H1 (cell line): ENCODE measurements around the gene EEF1G. TPM values are rescaled to one million over a fixed set of nuclear protein-coding genes. Genes with fewer than 3 reads are reported as not detected.

Experiments
- CTCF ChIA-PET: fragments of 300-600 bp; sonication (Branson Sonifier 250); formaldehyde crosslinking; loops from one replicate; lab custom pipeline; 2021; ENCODE audit not compliant: partially characterized antibody; lab: Charles Lee
- POLR2A ChIA-PET: fragments of 300-600 bp; sonication (Branson Sonifier 250); formaldehyde crosslinking; loops from one replicate; lab custom pipeline; 2021; ENCODE audit warnings: inconsistent platforms; ENCODE audit not compliant: partially characterized antibody; lab: Charles Lee
- DNase-seq, 2 experiments: peaks; one replicate each; pipeline versions ENCODE4 v3.0.0 to v3.0.0-alpha.2; 2010 to 2022; ENCODE audit warnings: low spot score in 2 of 2, low read depth in 1 of 2, mixed read lengths in 1 of 2
- FAIRE-seq: peaks from 2 replicates; lab custom pipeline; 2011; peaks lifted over from hg19 to GRCh38; lab: Jason Lieb, UNC
- H2AFZ ChIP-seq: 2 replicates; pipeline ENCODE4 v1.8.1; 2012; ENCODE audit warnings: low read length, inconsistent platforms
- H2AK5ac ChIP-seq: 2 replicates; pipeline ENCODE4 v1.6.1; 2013; ENCODE audit warnings: low read depth, low read length
- H2BK120ac ChIP-seq: replicated peaks from 2 replicates; pipeline ENCODE3; 2013; ENCODE audit warnings: low read depth, low read length, inconsistent platforms
- H2BK12ac ChIP-seq: 2 replicates; pipeline ENCODE4 v1.6.1; 2013; ENCODE audit warnings: low read depth, low read length
- H2BK15ac ChIP-seq: 2 replicates; pipeline ENCODE4 v1.6.1; 2013; ENCODE audit warnings: low read length
- H2BK20ac ChIP-seq: 2 replicates; pipeline ENCODE4 v1.6.1; 2013; ENCODE audit warnings: low read length
- H2BK5ac ChIP-seq: 2 replicates; pipeline ENCODE4 v1.6.1; 2013; ENCODE audit warnings: low read depth, low read length
- H3K14ac ChIP-seq: 2 replicates; pipeline ENCODE4 v1.6.1; 2013; ENCODE audit warnings: inconsistent platforms; ENCODE audit not compliant: insufficient read length
- H3K18ac ChIP-seq: 2 replicates; pipeline ENCODE4 v1.6.1; 2013; ENCODE audit warnings: low read length; ENCODE audit errors: extremely low read depth
- H3K23ac ChIP-seq: 2 replicates; pipeline ENCODE4 v1.6.1; 2013; ENCODE audit warnings: inconsistent platforms; ENCODE audit not compliant: insufficient read length
- H3K23me2 ChIP-seq: 2 replicates; pipeline ENCODE4 v1.6.1; 2013; ENCODE audit warnings: low read depth, low read length
- H3K27ac ChIP-seq: 2 replicates; pipeline ENCODE4 v1.6.1; 2011; ENCODE audit warnings: low read depth, low read length, inconsistent platforms
- H3K27me3 ChIP-seq, 4 experiments: replicated peaks in 1 of 4; 1 replicate in 1 of 4; 2 replicates in 3 of 4; pipeline versions ENCODE4 v1.6.1 to v1.8.1; 2011 to 2013; ENCODE audit warnings: low read length in 3 of 4, mild to moderate bottlenecking in 3 of 4, inconsistent platforms in 2 of 4, mixed read lengths in 2 of 4, moderate library complexity in 1 of 4; ENCODE audit not compliant: control insufficient read depth in 3 of 4, insufficient read depth in 3 of 4; ENCODE audit errors: extremely low read depth in 1 of 4
- H3K36me3 ChIP-seq, 4 experiments: 2 replicates each; pipeline versions ENCODE4 v1.6.1 to v1.8.1; 2011 to 2013; ENCODE audit warnings: mild to moderate bottlenecking in 4 of 4, low read length in 3 of 4, moderate library complexity in 2 of 4, control low read depth in 1 of 4, inconsistent platforms in 1 of 4; ENCODE audit not compliant: insufficient read depth in 4 of 4, control insufficient read depth in 2 of 4
- H3K4ac ChIP-seq: replicated peaks from 2 replicates; pipeline ENCODE3; 2013; ENCODE audit warnings: low read length, low read depth, mixed read lengths, inconsistent platforms; ENCODE audit not compliant: insufficient read length
- H3K4me1 ChIP-seq, 4 experiments: replicated peaks in 1 of 4; 1 replicate in 1 of 4; 2 replicates in 3 of 4; pipeline versions ENCODE4 v1.6.1 to v1.8.1; 2011 to 2013; ENCODE audit warnings: low read length in 3 of 4, inconsistent platforms in 2 of 4, mixed read lengths in 1 of 4; ENCODE audit not compliant: insufficient read depth in 4 of 4, control insufficient read depth in 3 of 4
- H3K4me2 ChIP-seq, 2 experiments: 2 replicates each; pipeline versions ENCODE4 v1.6.1 to v1.8.1; 2011 to 2013; ENCODE audit warnings: low read depth in 2 of 2, low read length in 2 of 2, control low read depth in 1 of 2, inconsistent platforms in 1 of 2, mild to moderate bottlenecking in 1 of 2; ENCODE audit not compliant: insufficient read depth in 1 of 2
- H3K4me3 ChIP-seq, 4 experiments: fragments of 200-600, 300-600 bp in 1 of 4; sonication (generic), shearing (Covaris generic), sonication (Bioruptor Twin) in 1 of 4; 2 replicates each; pipeline versions ENCODE4 v1.5.1 to v1.8.1; 2011 to 2016; ENCODE audit warnings: low read length in 4 of 4, low read depth in 3 of 4, control low read depth in 2 of 4, inconsistent platforms in 2 of 4, mild to moderate bottlenecking in 2 of 4, mixed read lengths in 1 of 4, moderate library complexity in 1 of 4; ENCODE audit not compliant: insufficient read depth in 2 of 4; ENCODE audit errors: extremely low read depth in 1 of 4
- H3K56ac ChIP-seq: replicated peaks from 2 replicates; pipeline ENCODE3; 2013; ENCODE audit warnings: low read depth, mild to moderate bottlenecking, mixed read lengths, low read length, inconsistent platforms; ENCODE audit not compliant: insufficient read length
- H3K79me1 ChIP-seq: 2 replicates; pipeline ENCODE4 v1.6.1; 2013; ENCODE audit warnings: low read depth, low read length, control low read depth
- H3K79me2 ChIP-seq, 2 experiments: 2 replicates each; pipeline versions ENCODE4 v1.6.1 to v1.8.1; 2012 to 2013; ENCODE audit warnings: low read length in 2 of 2, mild to moderate bottlenecking in 2 of 2, inconsistent platforms in 1 of 2; ENCODE audit not compliant: insufficient read depth in 2 of 2, control insufficient read depth in 1 of 2
- H3K9ac ChIP-seq, 4 experiments: replicated peaks in 1 of 4; 1 replicate in 1 of 4; 2 replicates in 3 of 4; pipeline versions ENCODE4 v1.6.1 to v1.8.1; 2011 to 2013; ENCODE audit warnings: low read depth in 3 of 4, low read length in 3 of 4, control low read depth in 2 of 4, mild to moderate bottlenecking in 2 of 4, moderate library complexity in 2 of 4, inconsistent platforms in 1 of 4; ENCODE audit errors: extremely low read depth in 1 of 4
- H3K9me3 ChIP-seq, 2 experiments: 2 replicates each; pipeline versions ENCODE4 v1.6.1 to v1.8.1; 2012 to 2013; ENCODE audit warnings: mild to moderate bottlenecking in 2 of 2, moderate library complexity in 2 of 2, control low read depth in 1 of 2, inconsistent platforms in 1 of 2, low read depth in 1 of 2, low read length in 1 of 2, mixed read lengths in 1 of 2; ENCODE audit not compliant: insufficient read depth in 2 of 2
- H4K20me1 ChIP-seq, 2 experiments: replicated peaks in 1 of 2; 2 replicates each; pipeline versions ENCODE3 to v1.8.1; 2011 to 2013; ENCODE audit warnings: inconsistent platforms in 2 of 2, low read length in 2 of 2, mild to moderate bottlenecking in 1 of 2; ENCODE audit not compliant: insufficient read depth in 2 of 2, control insufficient read depth in 1 of 2
- H4K5ac ChIP-seq: 2 replicates; pipeline ENCODE4 v1.6.1; 2013; ENCODE audit warnings: low read length, low read depth, mixed read lengths, inconsistent platforms; ENCODE audit not compliant: insufficient read length
- H4K8ac ChIP-seq: 2 replicates; pipeline ENCODE4 v1.8.0; 2013; ENCODE audit warnings: mild to moderate bottlenecking, moderate library complexity, low read length, inconsistent platforms; ENCODE audit not compliant: insufficient read depth; ENCODE audit errors: extremely low read depth
- H4K91ac ChIP-seq: replicated peaks from 2 replicates; pipeline ENCODE3; 2013; ENCODE audit warnings: low read length, mixed read lengths, inconsistent platforms; ENCODE audit not compliant: insufficient read length
- EZH2 ChIP-seq: fragments of 200-600 bp; sonication (generic); IDR thresholded peaks from 2 replicates; pipeline ENCODE4 v1.7.1; 2012; ENCODE audit warnings: low read depth, mild to moderate bottlenecking, moderate library complexity, low read length, inconsistent platforms; ENCODE audit not compliant: severe bottlenecking
- JUN ChIP-seq: IDR thresholded peaks from 2 replicates; pipeline ENCODE4 v1.6.1; 2011; ENCODE audit warnings: low read depth, mild to moderate bottlenecking, improper control_type of control experiment, low read length
- JUND ChIP-seq: IDR thresholded peaks from 2 replicates; pipeline ENCODE4 v1.6.1; 2011; ENCODE audit warnings: mild to moderate bottlenecking, improper control_type of control experiment, low read length
- KDM1A ChIP-seq: fragments of 200-600, 300-600 bp; sonication (generic); IDR thresholded peaks from 2 replicates; pipeline ENCODE4 v1.7.1; 2016; ENCODE audit warnings: mild to moderate bottlenecking, low read length, borderline replicate concordance
- PHF8 ChIP-seq: fragments of 200-600 bp; sonication (generic); conservative IDR thresholded peaks from 2 replicates; pipeline ENCODE4 v1.7.1; 2012; ENCODE audit warnings: low read depth, mild to moderate bottlenecking, inconsistent platforms, low read length, moderate library complexity
- POLR2AphosphoS5 ChIP-seq: IDR thresholded peaks from 2 replicates; pipeline ENCODE4 v1.6.1; 2011; ENCODE audit warnings: low read depth, low read length
- RFX5 ChIP-seq: IDR thresholded peaks from 2 replicates; pipeline ENCODE4 v1.6.1; 2011; ENCODE audit warnings: low read depth, low read length, improper control_type of control experiment, borderline replicate concordance
- RNF2 ChIP-seq: fragments of 200-900, 300-1000 bp; sonication (generic); IDR thresholded peaks from 2 replicates; pipeline ENCODE4 v1.7.1; 2016; ENCODE audit warnings: borderline replicate concordance, low read depth, mild to moderate bottlenecking, antibody characterized with exemption, low read length; ENCODE audit not compliant: poor library complexity, severe bottlenecking; ENCODE audit errors: missing control alignments
- SIX5 ChIP-seq: IDR thresholded peaks from 2 replicates; pipeline ENCODE4 v1.6.1; 2011; ENCODE audit warnings: mild to moderate bottlenecking, low read depth, low read length
- TBP ChIP-seq: IDR thresholded peaks from 2 replicates; pipeline ENCODE4 v1.6.1; 2011; ENCODE audit warnings: low read depth, low read length, improper control_type of control experiment
- TEAD4 ChIP-seq: IDR thresholded peaks from 2 replicates; pipeline ENCODE4 v1.6.1; 2012; ENCODE audit warnings: low read depth, low read length, inconsistent platforms, mixed read lengths
- WGBS, 2 experiments: shearing (Covaris generic) in 1 of 2; methylation state at CpG; one replicate each; pipeline versions ENCODE4 v1.1.6 to v1.1.7; 2013 to 2015; ENCODE audit warnings: low lambda C conversion rate in 2 of 2, mixed read lengths in 2 of 2, inconsistent platforms in 1 of 2, low coverage in 1 of 2, missing lambda C conversion rate in 1 of 2; ENCODE audit not compliant: insufficient replicate concordance in 2 of 2, insufficient coverage in 1 of 2, insufficient read length in 1 of 2; ENCODE audit errors: extremely low coverage in 1 of 2, missing lambda C conversion rate in 1 of 2; 5-methylcytosine and 5-hydroxymethylcytosine counted together
- polyA plus RNA-seq, 7 experiments: library from polyadenylated mRNA; depleted of rRNA in 3 of 7; stranded (reverse) in 5 of 7; unstranded in 2 of 7; fragments of >200 nt in 5 of 7; fragments of 200-250 nt in 2 of 7; gene quantifications; 1 replicate in 5 of 7; 2 replicates in 1 of 7; 4 replicates in 1 of 7; pipeline versions ENCODE4 v1.2.1 to v1.2.3, GENCODE V29; 2011 to 2013; ENCODE audit warnings: missing spikeins in 2 of 7, mixed read lengths in 2 of 7
- total RNA-seq: library from RNA; stranded (reverse); fragmentation: NEBNext Ultra II Directional; extraction: Animal tissue kit (Norgen Biotek cat#: 25700); gene quantifications from 2 replicates; pipeline ENCODE4 v1.2.1, GENCODE V29; 2021
- TF ChIP-seq, protein P1 (sequence below): IDR thresholded peaks from 2 replicates; pipeline ENCODE4 v1.6.1; 2012; ENCODE audit warnings: inconsistent platforms

The EEF1G gene
- total and polyA plus RNA-seq, 2 of the 8 experiments (the other 6 are each of a cell fraction or from before 2014, with no cell fraction given): 1,627 to 1,996 TPM

DNA sequence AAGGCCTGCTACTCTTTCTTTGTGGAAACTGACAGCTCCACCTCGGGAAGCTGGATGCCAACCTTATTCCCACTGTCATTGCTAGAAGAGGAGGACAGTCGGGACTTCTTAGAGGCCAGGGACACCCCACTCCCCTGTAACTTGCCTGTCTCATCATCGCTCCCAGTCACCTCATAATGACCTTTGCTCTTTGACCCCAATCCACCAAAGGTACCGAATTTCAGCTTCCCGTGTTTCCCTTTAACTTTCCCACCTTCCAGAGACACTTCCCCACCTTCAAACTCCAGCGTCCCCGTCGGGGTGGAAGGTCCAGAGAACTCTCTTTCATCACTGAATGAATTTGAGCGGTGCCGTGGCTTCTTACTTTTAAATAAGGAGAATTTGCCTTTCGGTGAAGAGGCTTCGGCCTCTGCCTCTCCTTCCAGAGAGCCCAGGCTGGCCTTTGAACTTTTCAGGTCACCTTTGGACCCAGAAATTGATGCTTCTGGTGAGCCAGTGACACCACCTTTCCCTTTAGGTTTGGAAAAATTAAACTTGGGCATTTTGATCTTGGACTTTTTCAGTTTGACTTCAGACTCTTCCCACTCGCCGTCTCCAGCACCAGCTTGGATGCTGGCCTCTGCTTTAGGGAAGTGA is 56.8 kb downstream of the EEF1G start:
- no peaks in the 10 kb centered on the region for H3K79me2 ChIP-seq
- WGBS, 2 experiments: 92% methylated on average over 14 of the region's 14 CpGs; no CpG with 5 or more reads in 1 of the 2 experiments
- no peak overlapping the region for H3K4ac ChIP-seq
- peaks cover 0 to 5% of the 10 kb centered on the region in 2 experiments; a peak in 1 of 4 replicates for H3K9me3 ChIP-seq
- H3K23ac ChIP-seq: no peak overlapping the region
- no peak overlapping the region for H2BK20ac ChIP-seq
- ChIA-PET CTCF (interaction anchor here (0.6 to 2.2 kb wide), 6 partner anchors 11 to 122 kb away, joined by 3 to 6 read pairs (median 5); no protein-coding TSS in a partner anchor), POLR2A (no interaction called here)
- DNase-seq: no peak
- no peak overlapping the region for H3K14ac ChIP-seq
- no peak overlapping the region for H2AK5ac ChIP-seq
- no peaks in the 10 kb centered on the region for H4K20me1 ChIP-seq
- no peak overlapping the region for H3K27ac ChIP-seq
- no peak overlapping the region for H2BK5ac ChIP-seq
- no peak overlapping the region for H4K8ac ChIP-seq
- no peak overlapping the region for H3K4me3 ChIP-seq
- no peak overlapping the region for H2BK12ac ChIP-seq
- H3K27me3 ChIP-seq: no peaks in the 10 kb centered on the region
- no peaks in the 10 kb centered on the region for H3K79me1 ChIP-seq
- no peak overlapping the region for H2BK15ac ChIP-seq
- H4K5ac ChIP-seq: no peak overlapping the region
- H3K36me3 ChIP-seq: no peaks in the 10 kb centered on the region
- H3K18ac ChIP-seq: no peak overlapping the region
- no peaks in the 10 kb centered on the region for H3K4me1 ChIP-seq
- no peak overlapping the region for H3K9ac ChIP-seq
- no peak overlapping the region for H2AFZ ChIP-seq
- H3K56ac ChIP-seq: no peak overlapping the region
- no peak overlapping the region for H3K4me2 ChIP-seq
- FAIRE-seq: no peak
- no peak for TF ChIP-seq TEAD4
- no peak for TF ChIP-seq RNF2
- TF ChIP-seq SIX5: no peak
- TF ChIP-seq PHF8: no peak
- no peak for TF ChIP-seq TBP
- no peak for TF ChIP-seq EZH2
- TF ChIP-seq, protein P1, sequence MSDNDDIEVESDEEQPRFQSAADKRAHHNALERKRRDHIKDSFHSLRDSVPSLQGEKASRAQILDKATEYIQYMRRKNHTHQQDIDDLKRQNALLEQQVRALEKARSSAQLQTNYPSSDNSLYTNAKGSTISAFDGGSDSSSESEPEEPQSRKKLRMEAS: no peak
- no peak for TF ChIP-seq KDM1A
- TF ChIP-seq POLR2AphosphoS5: no peak
- no peak for TF ChIP-seq JUND
- TF ChIP-seq JUN: no peak
- no peak for TF ChIP-seq RFX5
- no peak overlapping the region for H4K91ac ChIP-seq
- no peak overlapping the region for H2BK120ac ChIP-seq
- H3K23me2 ChIP-seq: no peaks in the 10 kb centered on the region
